Stromal cell of bone marrow (primary cell): Measurements from ENCODE around the gene KLK14.

Experiments
- DNase-seq: peaks from one replicate; pipeline ENCODE4 v3.0.0-alpha.2; 2012; ENCODE audit warnings: low read depth

Gene KLK14, protein sequence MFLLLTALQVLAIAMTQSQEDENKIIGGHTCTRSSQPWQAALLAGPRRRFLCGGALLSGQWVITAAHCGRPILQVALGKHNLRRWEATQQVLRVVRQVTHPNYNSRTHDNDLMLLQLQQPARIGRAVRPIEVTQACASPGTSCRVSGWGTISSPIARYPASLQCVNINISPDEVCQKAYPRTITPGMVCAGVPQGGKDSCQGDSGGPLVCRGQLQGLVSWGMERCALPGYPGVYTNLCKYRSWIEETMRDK

DNA sequence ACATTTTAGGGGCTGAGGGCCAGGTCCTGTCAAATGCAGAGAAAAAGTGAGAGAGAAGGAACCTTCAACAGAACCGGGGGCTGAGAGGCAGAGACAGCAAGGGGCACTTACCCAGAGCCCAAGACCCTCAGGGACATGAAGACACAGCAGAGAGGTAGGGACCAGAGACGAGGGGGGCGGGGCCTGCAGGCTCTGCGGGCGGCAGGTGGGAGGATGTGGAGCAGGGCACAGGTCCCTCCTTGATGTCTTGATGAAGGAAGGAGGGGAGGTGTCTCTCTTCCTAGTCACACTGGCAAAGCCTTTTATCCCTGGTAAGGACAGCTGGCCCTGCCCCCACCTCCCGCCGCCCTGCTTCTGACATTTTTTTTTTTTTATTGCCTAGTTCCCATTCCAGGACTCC, at the start of gene KLK14:
Gene KLK14, minus strand, starts transcription at position 277 of the 400 bp plus-strand sequence. Its CDS starts 273 bp downstream, at position 4.
- DNase-seq: no peak

DNA sequence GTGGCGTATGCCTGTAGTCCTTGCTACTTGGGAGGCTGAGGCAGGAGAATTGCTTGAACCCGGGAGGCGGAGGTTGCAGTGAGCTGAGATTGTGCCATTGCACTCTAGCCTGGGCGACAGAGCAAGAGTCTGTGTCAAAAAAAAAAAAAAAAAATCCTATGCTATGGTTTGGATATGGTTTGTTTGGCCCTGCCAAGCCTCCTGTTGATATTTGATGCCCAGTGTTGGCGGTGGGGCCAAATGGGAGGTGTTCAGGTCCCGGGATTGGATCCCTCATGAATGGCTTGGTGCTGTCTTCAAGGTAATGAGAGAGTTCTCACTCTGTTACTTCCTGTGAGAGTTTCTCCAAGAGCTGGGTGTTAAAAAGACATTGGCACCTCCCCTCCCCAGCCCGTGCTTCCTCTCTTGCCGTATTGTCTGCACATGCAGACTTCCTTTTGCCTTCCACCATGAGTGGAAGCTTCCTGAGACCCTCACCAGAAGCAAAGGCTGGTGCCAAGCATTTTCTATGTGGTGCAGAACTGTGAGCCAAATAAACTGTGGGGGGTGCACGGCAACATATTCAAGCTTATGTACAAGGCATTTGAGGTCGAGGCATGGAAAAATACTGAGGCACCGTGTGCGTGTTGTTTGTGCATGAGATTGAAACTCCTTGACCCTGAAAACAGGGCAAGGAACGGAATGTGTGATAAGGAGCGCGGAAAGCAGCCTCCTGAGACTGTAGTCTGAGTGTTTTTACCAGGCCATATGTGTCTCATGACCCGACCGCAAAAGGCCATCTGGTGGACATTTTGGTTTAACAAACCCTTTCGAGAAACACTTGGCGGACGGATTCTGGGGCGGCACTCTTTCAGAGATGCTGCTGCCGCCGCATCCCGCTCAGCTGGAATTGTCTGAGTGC, 49.3 kb upstream of the KLK14 start:
- DNase-seq: no peak

DNA sequence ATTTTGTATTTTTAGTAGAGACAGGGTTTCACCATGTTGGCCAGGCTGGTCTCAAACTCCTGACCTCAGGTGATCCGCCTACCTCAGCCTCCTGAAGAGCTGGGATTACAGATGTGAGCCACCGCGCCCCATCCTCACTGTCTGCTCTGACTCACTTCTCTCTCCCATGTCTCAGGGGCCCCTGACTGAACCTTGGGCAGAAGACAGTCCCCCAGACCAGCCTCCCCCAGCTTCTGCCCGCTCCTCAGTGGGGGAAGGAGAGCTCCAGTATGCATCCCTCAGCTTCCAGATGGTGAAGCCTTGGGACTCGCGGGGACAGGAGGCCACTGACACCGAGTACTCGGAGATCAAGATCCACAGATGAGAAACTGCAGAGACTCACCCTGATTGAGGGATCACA, 47.0 kb upstream of the KLK14 start:
- no peak for DNase-seq

DNA sequence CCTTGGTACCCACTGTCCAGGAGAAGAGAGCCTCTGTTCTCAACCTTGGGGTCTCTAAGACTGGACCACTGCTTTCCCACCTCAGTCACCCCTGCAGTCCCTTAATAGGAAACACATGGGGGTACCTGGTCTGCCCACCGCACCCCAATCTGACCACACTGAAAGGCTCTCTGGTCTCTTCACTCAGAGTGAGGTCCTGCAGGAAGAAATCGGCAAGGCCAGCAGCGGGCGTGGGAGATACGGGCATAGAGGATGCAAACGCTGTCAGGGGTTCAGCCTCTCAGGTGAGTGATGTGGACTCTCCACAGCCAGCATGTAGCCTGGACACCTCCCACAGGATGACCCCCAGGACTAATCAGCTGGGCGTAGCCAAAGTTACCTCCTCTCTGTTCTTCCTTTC, 45.5 kb upstream of the KLK14 start:
- DNase-seq: no peak

DNA sequence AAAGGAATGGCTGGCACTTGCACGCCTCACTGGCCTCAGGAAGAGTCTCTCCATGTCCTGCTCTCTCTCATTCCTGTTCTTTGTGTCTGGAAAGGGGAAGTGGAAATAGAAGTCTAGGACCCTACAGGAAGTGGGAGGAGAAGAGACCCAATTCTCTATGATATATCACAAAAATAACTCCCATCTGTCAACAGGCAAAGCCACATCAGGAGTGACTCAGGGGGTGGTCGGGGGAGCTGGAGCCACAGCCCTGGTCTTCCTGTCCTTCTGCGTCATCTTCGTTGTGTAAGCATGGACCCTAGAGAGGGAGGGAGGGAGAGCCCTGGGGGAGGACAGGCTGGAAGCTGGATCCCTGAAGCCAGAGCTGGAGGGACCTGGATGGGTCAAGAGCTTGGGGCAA, 45.1 kb upstream of the KLK14 start:
- no peak for DNase-seq

DNA sequence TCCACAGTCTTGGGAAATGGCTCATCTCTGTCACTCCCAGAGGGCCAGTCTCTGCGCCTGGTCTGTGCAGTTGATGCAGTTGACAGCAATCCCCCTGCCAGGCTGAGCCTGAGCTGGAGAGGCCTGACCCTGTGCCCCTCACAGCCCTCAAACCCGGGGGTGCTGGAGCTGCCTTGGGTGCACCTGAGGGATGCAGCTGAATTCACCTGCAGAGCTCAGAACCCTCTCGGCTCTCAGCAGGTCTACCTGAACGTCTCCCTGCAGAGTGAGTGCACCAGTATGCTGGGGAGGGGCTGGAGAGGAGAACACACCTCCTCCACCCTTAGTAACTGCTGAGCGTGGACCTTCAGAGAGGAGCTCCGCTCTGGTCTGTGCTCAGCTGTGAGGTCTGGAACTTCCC, 44.3 kb upstream of the KLK14 start:
- DNase-seq: no peak

DNA sequence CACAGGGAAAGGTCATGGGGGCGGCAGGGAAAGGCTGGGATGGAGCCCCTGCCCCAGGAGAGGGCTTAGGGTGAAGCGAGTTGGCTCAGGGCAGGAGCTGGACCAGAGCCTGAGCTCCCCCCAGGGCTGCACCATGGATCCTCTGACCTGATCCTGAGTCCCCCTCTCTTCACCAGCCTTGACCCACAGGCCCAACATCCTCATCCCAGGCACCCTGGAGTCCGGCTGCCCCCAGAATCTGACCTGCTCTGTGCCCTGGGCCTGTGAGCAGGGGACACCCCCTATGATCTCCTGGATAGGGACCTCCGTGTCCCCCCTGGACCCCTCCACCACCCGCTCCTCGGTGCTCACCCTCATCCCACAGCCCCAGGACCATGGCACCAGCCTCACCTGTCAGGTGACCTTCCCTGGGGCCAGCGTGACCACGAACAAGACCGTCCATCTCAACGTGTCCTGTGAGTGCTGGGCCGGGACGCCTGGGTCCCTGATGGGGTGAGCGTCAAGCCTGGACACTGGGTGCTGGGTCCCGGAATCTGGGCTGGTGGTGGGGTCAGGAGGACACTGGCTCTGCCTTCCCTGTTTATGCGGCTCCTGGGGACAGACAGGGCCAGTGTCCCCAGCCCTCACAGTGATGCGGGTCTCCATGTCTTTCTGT, 42.9 kb upstream of the KLK14 start:
- no peak for DNase-seq

DNA sequence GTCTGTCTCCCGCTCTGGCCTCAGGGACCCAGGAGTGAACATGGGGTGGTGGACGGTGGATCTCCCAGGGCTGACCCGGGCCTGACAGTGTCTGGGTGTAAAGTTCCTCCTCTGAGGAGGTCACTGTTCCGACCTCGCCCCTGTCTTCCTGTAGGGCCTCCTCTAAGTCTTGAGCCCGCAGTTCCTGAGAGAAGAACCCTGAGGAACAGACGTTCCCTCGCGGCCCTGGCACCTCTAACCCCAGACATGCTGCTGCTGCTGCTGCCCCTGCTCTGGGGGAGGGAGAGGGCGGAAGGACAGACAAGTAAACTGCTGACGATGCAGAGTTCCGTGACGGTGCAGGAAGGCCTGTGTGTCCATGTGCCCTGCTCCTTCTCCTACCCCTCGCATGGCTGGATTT, 42.0 kb upstream of the KLK14 start, which contains the start of gene SIGLEC9:
Gene SIGLEC9, plus strand, starts transcription at position 178 of the 400 bp plus-strand sequence. Its CDS starts 69 bp downstream, at position 247.
- no peak for DNase-seq

DNA sequence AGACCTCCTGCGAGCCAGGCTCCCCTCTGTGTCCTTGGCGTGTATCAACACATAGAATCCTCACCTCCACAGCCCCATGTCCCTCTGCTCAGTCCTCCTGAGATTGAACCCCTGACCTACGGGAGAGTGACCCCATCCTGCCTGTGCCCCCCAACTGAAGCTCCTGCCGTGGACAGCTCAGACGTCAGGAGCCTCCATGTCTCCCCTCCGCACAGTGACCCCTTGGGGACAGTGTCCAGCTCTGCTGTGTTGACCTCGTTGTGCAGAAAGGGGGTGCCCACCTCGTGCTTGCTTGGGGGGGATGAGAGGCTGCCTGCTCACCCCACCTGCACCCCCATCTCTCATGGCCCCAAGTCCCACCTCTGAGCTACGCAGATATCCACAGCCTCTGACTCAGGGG, 41.5 kb upstream of the KLK14 start:
- no peak for DNase-seq

DNA sequence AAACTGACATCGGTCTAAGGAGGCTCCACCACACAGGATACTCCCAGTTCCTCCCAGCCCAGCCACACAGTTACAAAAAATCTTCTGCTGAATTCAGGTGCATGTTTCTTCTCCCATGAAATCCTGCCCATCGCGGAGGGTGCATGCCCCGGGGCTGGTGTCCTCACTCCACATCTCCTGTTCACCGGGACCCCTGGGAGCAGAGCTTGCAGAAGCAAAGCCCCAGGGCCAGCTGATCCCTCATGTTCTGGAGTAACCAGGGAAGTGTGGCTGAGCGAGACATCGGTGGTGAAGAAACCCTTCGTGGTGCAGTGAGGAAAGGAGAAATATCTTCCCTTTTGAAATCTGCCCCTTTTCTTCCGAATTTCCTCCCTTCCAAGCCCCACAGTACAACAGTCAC, 41.1 kb upstream of the KLK14 start:
- no peak for DNase-seq

DNA sequence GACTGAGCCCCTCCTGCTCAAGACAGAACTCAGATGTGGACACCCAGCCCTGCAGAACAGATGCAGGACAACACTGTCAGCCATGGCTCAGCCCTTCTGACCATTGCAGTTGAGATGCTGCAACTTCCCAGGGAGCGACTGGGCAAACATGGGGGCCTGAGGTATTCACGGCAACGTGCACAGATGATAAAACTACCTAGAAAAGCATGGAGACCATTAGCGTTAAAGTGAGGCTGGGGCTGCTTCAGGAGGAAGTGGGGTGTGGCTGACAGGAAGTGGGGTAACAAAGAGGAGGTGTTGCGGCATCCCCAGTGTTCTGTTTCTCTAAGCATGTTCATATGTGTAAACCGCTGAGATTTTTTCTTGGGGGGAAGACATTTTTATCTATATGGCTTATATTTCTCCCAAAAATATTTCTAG, 40.7 kb upstream of the KLK14 start:
- DNase-seq: no peak

DNA sequence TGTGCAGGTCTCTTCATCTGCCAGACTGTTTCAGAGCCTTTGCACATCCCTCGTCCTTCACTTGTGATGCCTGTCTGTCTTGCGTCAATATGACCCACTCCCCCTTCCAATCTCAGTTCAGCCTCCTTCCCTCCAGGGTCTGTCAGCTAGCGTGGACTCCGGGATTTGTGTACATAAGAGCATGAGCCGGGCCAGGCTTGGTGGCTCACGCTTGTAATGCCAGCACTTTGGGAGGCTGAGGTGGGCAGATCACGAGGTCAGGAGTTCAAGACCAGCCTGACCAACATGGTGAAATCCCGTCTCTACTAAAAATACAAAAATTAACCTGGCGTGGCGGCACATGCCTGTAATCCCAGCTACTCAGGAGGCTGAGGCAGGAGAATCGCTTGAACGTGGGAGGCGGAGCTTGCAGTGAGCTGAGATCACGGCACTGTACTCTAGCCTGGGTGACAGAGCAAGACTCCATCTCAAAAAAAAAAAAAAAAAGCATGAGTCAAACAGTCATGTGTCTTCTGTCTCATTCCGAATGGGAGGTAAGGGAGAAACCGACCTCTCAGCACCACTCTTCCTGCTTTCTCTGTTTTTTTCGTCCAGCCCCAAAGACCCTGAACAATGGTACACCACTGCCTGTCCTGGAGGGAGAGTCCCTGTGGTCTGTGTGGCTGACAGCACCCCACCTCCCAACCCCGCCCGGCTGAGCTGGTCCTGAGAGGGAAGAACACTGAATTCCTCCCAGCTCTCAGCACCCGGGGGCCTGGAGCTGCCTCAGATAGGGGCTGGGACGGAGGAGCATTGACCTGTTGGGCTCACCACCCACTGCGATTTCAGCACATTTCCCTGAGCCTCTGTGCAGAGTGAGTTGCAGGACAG, 39.7 kb upstream of the KLK14 start:
- no peak for DNase-seq

DNA sequence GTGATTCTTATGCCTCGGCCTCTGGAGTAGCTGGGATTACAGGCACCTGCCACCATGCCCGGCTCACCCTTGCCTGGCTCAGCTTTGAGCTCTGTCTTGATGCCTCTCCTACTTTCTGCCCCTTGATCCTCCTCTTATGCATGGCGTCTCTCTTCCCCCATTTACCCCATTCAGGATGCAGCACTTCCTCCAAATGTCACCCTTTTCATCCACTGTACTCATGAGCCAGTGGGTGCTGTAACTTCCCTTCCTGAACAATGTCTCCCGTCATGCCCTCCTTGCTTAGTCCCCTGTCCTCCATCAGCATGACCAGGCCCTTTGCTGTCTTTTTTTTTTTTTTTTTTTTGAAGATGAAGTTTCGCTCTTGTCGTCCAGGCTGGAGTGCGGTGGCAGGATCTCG, 38.6 kb upstream of the KLK14 start:
- no peak for DNase-seq

DNA sequence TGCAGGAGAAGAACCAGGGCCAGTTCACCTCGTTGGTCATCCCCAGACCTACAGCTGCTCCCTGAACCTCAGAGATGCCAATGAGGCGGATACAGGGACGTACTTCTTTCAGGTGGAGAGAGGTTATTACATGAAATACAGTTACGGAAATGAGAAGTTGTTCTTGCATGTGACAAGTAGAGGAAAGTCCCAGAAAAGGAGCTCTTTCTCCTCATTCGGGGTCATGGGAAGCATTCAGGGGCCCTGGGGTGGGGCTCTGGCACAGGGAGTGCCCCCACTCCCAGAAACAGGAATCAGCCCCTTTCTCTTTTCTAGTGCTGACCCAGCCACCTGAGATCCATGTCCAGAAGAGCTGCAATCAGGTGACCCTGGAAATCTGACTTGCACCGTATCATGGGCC, 37.5 kb upstream of the KLK14 start:
- DNase-seq: no peak

DNA sequence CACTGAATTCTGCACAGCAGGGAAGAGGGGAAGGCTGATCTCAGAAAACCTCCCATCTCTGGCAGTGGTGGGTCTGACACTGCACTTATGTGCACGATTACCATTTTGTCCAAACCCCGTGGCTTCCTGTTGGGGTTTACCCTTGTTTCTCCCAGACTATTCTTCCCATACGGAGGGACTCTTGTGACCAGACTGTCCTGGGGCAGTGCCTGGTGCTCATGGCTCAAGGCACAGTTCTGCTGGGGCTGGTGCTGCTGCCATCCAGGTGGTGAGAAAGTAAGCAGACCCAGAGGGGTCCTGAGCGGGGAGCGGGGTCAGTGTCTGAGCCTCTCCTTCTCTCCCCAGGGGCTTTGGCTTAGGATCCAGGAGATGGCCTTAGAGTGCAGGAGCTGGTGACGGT, 36.9 kb upstream of the KLK14 start:
- no peak for DNase-seq

DNA sequence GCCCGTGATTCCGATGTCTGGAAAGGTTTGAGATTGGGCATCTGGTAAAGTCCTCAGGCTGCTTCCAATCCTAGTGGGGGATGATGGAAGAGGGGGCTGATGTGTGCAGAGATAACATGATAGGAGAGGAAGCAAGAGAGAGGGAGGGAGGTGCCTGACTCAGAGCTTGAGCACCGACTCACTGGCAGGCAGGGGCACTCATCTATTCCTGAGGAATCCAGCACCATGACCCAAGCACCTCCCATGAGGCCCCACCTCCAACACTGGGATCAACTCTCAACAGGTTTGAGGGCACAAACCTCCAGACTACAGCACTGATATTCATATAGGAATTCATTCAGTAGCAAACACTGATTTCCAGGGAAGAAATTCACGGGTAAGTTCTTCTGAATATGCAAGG, 36.4 kb upstream of the KLK14 start:
- DNase-seq: no peak

DNA sequence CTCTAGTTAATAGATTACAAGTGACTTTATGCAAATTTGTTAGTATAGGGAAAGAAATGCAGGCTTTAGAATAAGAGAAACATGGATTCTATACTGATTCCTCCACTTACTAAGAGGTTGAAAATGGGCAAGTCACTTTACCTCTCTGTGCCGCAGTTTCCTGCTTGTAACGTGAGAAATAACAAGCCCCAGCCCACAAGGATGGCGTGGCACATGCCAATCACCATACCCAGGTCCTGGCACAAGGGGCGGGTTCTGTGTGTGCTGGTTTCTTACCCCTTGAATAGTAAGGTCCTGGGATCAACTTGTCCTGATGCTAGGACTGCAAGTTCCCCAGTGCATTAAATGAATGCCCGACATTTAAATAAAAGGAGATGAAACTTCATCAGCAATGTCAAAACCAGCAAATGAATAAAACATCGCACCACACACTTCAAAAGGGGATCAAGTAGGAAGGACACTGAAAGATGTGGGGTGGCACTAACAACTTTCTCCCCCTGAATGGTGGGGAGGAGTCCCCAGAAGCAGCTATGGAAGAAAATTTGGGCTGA, 34.1 kb upstream of the KLK14 start:
- no peak for DNase-seq

DNA sequence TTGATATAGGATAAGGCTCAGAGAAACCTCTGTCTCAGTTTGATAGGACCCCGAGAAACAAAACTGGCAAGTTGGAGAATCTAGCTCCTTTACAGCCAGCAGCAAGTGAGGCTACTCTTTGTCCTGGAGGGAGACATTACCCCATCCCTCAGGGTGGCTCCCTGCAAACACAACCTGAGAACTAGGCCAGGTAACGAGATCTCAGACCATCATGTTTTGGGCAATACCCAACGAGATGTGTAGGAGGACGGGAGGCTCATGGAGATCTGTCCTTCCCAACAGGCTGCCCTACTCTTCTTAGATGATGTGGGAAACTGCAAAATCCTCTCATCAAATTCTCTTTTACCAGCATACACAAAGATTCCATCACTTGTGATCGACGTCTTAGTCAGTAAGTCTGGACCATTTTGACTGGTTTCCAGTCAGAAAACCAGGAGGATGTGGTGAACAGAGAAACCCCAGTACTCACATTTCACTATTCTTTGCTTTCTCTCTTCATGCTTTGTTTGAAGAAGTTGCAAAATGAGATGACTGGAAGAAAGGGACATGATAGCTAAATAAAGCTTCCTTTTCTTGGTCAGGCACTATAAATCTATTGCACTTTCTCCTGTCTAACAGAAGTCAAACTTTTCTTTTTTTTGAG, 31.5 kb upstream of the KLK14 start:
- no peak for DNase-seq

DNA sequence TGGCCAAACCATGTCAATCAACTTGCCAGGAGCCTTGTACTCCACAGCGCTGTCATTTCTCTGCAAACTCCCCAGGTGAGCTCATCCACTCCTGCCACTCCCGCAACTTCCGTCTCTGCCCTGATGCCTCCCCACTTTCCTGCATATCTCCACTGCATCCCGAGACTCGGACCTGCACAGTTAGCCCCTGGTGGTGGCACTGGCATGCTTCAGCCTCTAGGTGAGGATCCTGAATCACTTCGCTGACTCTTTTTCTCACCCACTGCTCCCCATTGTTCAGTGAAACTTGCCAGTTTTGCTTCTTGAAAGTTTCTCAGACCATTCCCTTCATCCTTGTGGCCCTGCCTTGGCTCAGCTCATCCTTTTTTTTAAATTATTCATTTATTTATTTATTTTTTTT, 28.9 kb upstream of the KLK14 start:
- DNase-seq: no peak

DNA sequence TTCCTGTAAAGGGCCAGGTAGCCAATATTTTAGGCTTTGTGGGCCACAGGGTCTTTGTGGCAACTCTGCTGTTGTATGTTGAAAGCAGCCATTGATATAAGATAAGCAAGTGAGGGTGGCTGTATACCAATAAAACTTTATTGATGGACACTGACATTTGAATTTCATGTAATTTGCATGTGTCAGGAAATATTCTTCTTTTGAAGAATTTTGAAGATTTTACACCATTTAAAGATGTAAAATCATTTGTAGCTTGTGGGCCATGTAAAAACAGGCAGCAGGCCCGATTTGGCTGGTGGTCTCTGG, 27.9 kb upstream of the KLK14 start:
- DNase-seq: no peak

DNA sequence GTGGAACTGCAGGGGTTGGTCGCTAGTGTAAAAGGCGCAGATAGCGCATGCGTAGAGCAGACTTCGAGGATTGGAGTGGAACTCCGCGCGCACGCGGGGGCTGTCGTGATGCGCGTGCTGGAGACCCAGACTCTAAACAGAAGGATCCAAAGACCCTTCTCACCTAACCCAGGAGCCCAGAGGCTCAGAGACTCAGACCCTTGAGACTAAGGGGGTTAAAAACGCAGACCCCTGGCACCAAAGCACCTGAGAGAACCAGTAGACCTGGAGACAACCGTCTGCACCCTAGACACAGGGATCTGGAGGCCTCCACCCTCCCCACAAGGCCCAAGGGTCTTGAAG, 26.1 kb upstream of the KLK14 start:
- DNase-seq: no peak
